ENCODE data around the gene TMA7. TPM values are rescaled to one million over a fixed set of nuclear protein-coding genes. Genes with fewer than 3 reads are reported as not detected.

Gene TMA7
- total RNA-seq, 6 donors from 2014 or later, result 115 to 282 (median 163) TPM

DNA sequence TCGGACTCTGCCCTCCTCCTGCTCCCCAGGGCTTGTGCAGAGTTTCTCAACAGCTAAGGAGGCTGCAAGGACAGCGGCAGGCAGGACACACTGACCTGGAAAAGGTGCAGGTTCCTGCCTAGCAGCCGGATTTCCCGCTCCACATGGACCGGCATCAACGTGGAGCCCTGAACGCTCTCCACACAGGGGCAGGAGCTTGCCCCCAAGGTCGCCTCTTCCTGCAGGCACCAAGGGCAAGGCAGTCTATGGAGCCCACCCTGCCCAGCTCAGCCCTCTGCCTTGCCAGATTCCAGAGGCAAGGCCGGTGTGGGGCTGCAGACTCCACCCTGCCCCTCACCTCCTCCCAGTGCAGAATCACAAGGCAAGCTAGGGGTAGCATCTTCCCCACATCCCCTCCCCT lies 20.9 kb upstream of the TMA7 start:
- Histone ChIP-seq H3K9me3 (no peaks in the 10 kb centered on the region), H3K36me3 (peaks cover 5 to 66% (median 50%) of the 10 kb centered on the region in 4 donors), H3K27ac (no peak overlapping the region), H3K4me3 (no peak overlapping the region), H3K27me3 (no peaks in the 10 kb centered on the region), H3K4me1 (no peaks in the 10 kb centered on the region)
- no peak for ATAC-seq (ENCODE audit: low FRiP score in 2 of 2)
- TF ChIP-seq POLR2A (IDR thresholded peaks at IDR 0.05), result no peak
- no peak for TF ChIP-seq POLR2AphosphoS5 (IDR thresholded peaks at IDR 0.05)
- TF ChIP-seq EP300 (IDR thresholded peaks at IDR 0.05), result no peak
- no peak for TF ChIP-seq CTCF (IDR thresholded peaks at IDR 0.05)
- WGBS, 2 donors, result 86 to 95% methylated on average over 9 of the region's 9 CpGs
- no peak for DNase-seq

- no peak for TF ChIP-seq EP300 (IDR thresholded peaks at IDR 0.05)
- no peak for TF ChIP-seq POLR2A (IDR thresholded peaks at IDR 0.05)
- TF ChIP-seq POLR2AphosphoS5 (IDR thresholded peaks at IDR 0.05), result no peak
- no peak for TF ChIP-seq CTCF (IDR thresholded peaks at IDR 0.05)
- DNase-seq (no peak), ATAC-seq (ENCODE audit: low FRiP score in 2 of 2) (no peak)
- Histone ChIP-seq H3K9me3 (no peaks in the 10 kb centered on the region), H3K4me1 (no peaks in the 10 kb centered on the region), H3K27me3 (no peaks in the 10 kb centered on the region), H3K4me3 (no peak overlapping the region), H3K36me3 (peaks cover 5 to 61% (median 46%) of the 10 kb centered on the region in 4 donors), H3K27ac (no peak overlapping the region)
- 81 to 92% methylated on average over 9 to 13 of the region's 17 CpGs for WGBS, 2 donors
Measured at GRCh38 chr3:48419597-48419996, 20.5 kb upstream of the TMA7 start.

DNA sequence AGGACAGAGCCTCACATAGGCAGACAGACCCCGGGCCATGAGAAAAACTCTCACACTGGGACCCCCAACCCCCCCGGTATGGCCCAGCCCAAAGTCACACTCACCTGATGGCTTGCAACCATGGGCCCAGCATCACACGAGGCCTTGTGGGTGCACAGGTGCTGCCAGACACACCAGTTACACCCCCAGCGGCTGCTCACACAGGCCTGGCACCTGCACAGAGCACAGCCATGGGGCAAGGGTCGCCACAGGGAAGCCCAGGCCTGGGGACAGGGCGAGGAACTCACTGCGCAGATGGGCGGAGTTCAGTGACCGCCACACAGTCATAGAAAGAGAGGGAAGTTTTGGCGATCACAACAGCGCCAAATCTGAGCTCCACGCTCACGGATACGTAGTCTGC lies 19.5 kb upstream of the TMA7 start:
- TF ChIP-seq POLR2AphosphoS5 (IDR thresholded peaks at IDR 0.05), result no peak
- TF ChIP-seq CTCF (IDR thresholded peaks at IDR 0.05), result no peak
- TF ChIP-seq EP300 (IDR thresholded peaks at IDR 0.05), result no peak
- TF ChIP-seq POLR2A (IDR thresholded peaks at IDR 0.05), result no peak
- ATAC-seq (ENCODE audit: low FRiP score in 2 of 2) (no peak), DNase-seq (no peak)
- no peaks in the 10 kb centered on the region for H3K9me3 ChIP-seq
- 91 to 93% methylated on average over 12 to 14 of the region's 14 CpGs for WGBS, 2 donors
- peaks cover 2 to 9% (median 8%) of the 10 kb centered on the region in 4 donors for H3K4me1 ChIP-seq
- no peaks in the 10 kb centered on the region for H3K27me3 ChIP-seq
- H3K36me3 ChIP-seq, result peaks cover 5 to 52% (median 37%) of the 10 kb centered on the region in 4 donors
- H3K27ac ChIP-seq, result no peak overlapping the region
- no peak overlapping the region for H3K4me3 ChIP-seq

DNA sequence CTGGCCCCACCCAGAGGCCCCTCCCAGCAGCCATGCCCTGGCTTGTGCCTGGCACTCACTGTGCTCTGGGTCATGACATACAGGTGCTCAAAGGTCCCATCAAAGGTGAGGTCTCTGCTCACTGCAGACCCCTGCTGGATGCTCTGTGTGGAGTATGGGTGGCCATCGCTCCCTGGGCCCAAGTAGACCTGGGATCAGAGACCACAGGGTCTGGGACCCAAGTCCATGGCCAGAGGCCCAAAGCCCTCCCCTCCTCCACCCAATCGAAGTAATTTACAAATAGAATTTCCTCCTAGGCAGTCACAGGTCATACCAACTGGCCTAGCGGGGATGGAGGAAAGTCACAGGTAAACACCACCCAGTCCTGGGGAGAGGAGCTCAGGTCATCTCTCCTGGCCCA lies 17.8 kb upstream of the TMA7 start:
- peaks cover 2 to 40% (median 26%) of the 10 kb centered on the region in 4 donors for H3K36me3 ChIP-seq
- no peak overlapping the region for H3K4me3 ChIP-seq
- TF ChIP-seq EP300 (IDR thresholded peaks at IDR 0.05) (no peak), POLR2AphosphoS5 (IDR thresholded peaks at IDR 0.05) (no peak), POLR2A (IDR thresholded peaks at IDR 0.05) (no peak), CTCF (IDR thresholded peaks at IDR 0.05) (no peak)
- H3K27ac ChIP-seq, result no peak overlapping the region
- ATAC-seq (ENCODE audit: low FRiP score in 2 of 2), result no peak
- peaks cover 12 to 26% (median 25%) of the 10 kb centered on the region in 4 donors for H3K4me1 ChIP-seq
- no peak for DNase-seq
- H3K27me3 ChIP-seq, result no peaks in the 10 kb centered on the region
- H3K9me3 ChIP-seq, result no peaks in the 10 kb centered on the region
- WGBS, 2 donors, result 56 to 87% methylated on average over 3 of the region's 3 CpGs

- WGBS, 2 donors, result 91 to 96% methylated on average over 4 to 8 of the region's 8 CpGs
- ATAC-seq (ENCODE audit: low FRiP score in 2 of 2) (no peak), DNase-seq (no peak)
- H3K4me3 ChIP-seq, result no peak overlapping the region
- TF ChIP-seq POLR2A (IDR thresholded peaks at IDR 0.05), result no peak
- TF ChIP-seq EP300 (IDR thresholded peaks at IDR 0.05), result no peak
- TF ChIP-seq CTCF (IDR thresholded peaks at IDR 0.05), result no peak
- no peak for TF ChIP-seq POLR2AphosphoS5 (IDR thresholded peaks at IDR 0.05)
- H3K36me3 ChIP-seq, result peaks cover 0 to 36% (median 22%) of the 10 kb centered on the region in 4 donors
- peaks cover 12 to 30% (median 29%) of the 10 kb centered on the region in 4 donors for H3K4me1 ChIP-seq
- no peak overlapping the region for H3K27ac ChIP-seq
- H3K9me3 ChIP-seq, result no peaks in the 10 kb centered on the region
- no peaks in the 10 kb centered on the region for H3K27me3 ChIP-seq
Measured at GRCh38 chr3:48422681-48423080, 17.4 kb upstream of the TMA7 start.
